GM23248 (cell line): ENCODE measurements around the gene ADAMTS17. TPM values are rescaled to one million over a fixed set of nuclear protein-coding genes. Genes with fewer than 3 reads are reported as not detected.

Experiments
- DNase-seq: peaks from one replicate; pipeline ENCODE4 v3.0.0-alpha.2; 2015
- H2AFZ ChIP-seq: fragments of 200-600 bp; sonication (generic); 2 replicates; pipeline ENCODE4 v1.6.1; 2016; ENCODE audit warnings: antibody characterized with exemption
- H3F3A ChIP-seq: fragments of 200-600 bp; sonication (generic); 2 replicates; pipeline ENCODE4 v1.6.1; 2016; ENCODE audit warnings: mild to moderate bottlenecking, antibody characterized with exemption, mixed run types; ENCODE audit not compliant: insufficient read depth
- H3K27ac ChIP-seq: fragments of 200-600 bp; sonication (generic); 2 replicates; pipeline ENCODE4 v1.5.1; 2016; ENCODE audit warnings: mild to moderate bottlenecking
- H3K27me3 ChIP-seq: fragments of 200-600 bp; sonication (generic); replicated peaks from 2 replicates; pipeline ENCODE4 v1.6.1; 2016; ENCODE audit warnings: mild to moderate bottlenecking; ENCODE audit not compliant: insufficient read depth
- H3K36me3 ChIP-seq: fragments of 200-600 bp; sonication (generic); 2 replicates; pipeline ENCODE4 v1.6.1; 2016; ENCODE audit warnings: low read depth, mild to moderate bottlenecking
- H3K4me1 ChIP-seq: fragments of 200-600 bp; sonication (generic); 2 replicates; pipeline ENCODE4 v1.6.1; 2016; ENCODE audit warnings: mild to moderate bottlenecking; ENCODE audit not compliant: insufficient read depth
- H3K4me2 ChIP-seq: fragments of 200-600 bp; sonication (generic); one replicate; pipeline ENCODE4 v1.6.1; 2016; ENCODE audit warnings: mild to moderate bottlenecking; ENCODE audit not compliant: unreplicated experiment
- H3K4me3 ChIP-seq: fragments of 200-600 bp; sonication (generic); 2 replicates; pipeline ENCODE4 v1.5.1; 2016; ENCODE audit warnings: mild to moderate bottlenecking
- H3K79me2 ChIP-seq: fragments of 200-600 bp; sonication (generic); 2 replicates; pipeline ENCODE4 v1.6.1; 2016; ENCODE audit warnings: mild to moderate bottlenecking; ENCODE audit not compliant: insufficient read depth
- H3K9ac ChIP-seq: fragments of 200-600 bp; sonication (generic); 2 replicates; pipeline ENCODE4 v1.6.1; 2016; ENCODE audit warnings: mild to moderate bottlenecking
- H3K9me2 ChIP-seq: fragments of 200-600 bp; sonication (generic); 2 replicates; pipeline ENCODE4 v1.6.1; 2016; ENCODE audit warnings: mixed run types, mild to moderate bottlenecking, moderate library complexity; ENCODE audit not compliant: insufficient read depth
- H3K9me3 ChIP-seq: fragments of 200-600 bp; sonication (generic); one replicate; pipeline ENCODE4 v1.6.1; 2017; ENCODE audit warnings: low read depth
- H4K20me1 ChIP-seq: fragments of 200-600 bp; sonication (generic); 2 replicates; pipeline ENCODE4 v1.6.0; 2016; ENCODE audit not compliant: insufficient read depth
- EZH2 ChIP-seq: fragments of 200-600 bp; sonication (generic); IDR thresholded peaks from 2 replicates; pipeline ENCODE4 v1.6.1; 2018; ENCODE audit warnings: antibody characterized with exemption, mild to moderate bottlenecking; ENCODE audit not compliant: insufficient read depth, poor library complexity, severe bottlenecking
- EZH2phosphoT487 ChIP-seq: fragments of 200-600 bp; sonication (generic); IDR thresholded peaks from 2 replicates; pipeline ENCODE4 v1.6.1; 2018; ENCODE audit warnings: antibody characterized with exemption, moderate library complexity, mild to moderate bottlenecking, low read depth; ENCODE audit not compliant: insufficient read depth
- WGBS, 2 experiments: methylation state at CpG; one replicate each; pipeline ENCODE4 v1.1.6; 2015 to 2017; ENCODE audit warnings: low lambda C conversion rate in 2 of 2, low coverage in 1 of 2; ENCODE audit errors: missing lambda C conversion rate in 2 of 2; 5-methylcytosine and 5-hydroxymethylcytosine counted together
- in situ Hi-C: fragments of 300-500 bp; cut with MboI; formaldehyde crosslinking; loops from 2 replicates; pipeline ENCODE4 v1.15.0; 2020
- polyA plus RNA-seq: library from polyadenylated mRNA; unstranded; fragments of >200 nt; fragmentation: Nextera tagmentation; extraction: Ambion mirVana; gene quantifications from 2 replicates; pipeline ENCODE4 v1.2.1, GENCODE V29; 2016
- total RNA-seq: library from RNA; depleted of rRNA; stranded (reverse); fragments of >200 nt; shearing (Covaris generic); gene quantifications from 2 replicates; pipeline ENCODE4 v1.2.3, GENCODE V29; 2014

The ADAMTS17 gene
- total and polyA plus RNA-seq, 2 experiments from 2014 or later, result not detected

DNA sequence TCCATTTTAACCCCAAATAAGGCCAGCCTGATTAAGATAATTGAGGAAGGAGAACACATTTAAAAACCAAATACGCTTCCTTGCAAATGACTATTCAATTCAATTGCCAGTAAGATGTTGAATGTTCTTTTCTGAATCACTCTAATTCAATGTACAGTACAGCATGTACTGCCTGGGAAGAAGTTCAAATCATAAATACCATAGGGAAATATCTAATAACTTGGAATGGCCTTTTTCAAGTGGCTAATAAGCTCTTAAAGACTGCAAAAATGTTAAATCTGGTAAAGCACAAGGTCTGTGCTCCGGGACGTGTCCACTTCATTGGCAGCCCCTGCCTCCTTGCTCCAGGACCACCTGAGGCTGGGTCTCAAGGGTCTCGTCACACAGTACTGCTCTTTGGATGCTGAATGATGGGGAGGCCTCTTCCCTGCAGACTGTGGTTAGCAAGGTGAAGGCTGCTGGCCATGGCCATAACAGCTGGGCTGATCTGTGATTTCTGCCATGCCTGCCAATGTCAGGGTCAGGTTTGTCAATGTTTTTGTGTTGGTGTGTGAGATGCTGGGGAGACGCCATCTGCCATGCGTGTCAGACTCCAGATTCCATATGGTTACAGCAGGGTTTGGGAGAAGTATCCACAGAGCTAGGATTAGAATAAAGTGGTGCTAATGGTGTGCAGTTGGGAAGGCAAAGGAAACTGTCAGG lies 300.5 kb downstream of the ADAMTS17 start:
- Histone ChIP-seq H3K36me3 (no peaks in the 10 kb centered on the region), H3K9me3 (no peaks in the 10 kb centered on the region), H3F3A (no peaks in the 10 kb centered on the region), H4K20me1 (no peaks in the 10 kb centered on the region), H2AFZ (no peak overlapping the region), H3K79me2 (no peaks in the 10 kb centered on the region), H3K4me1 (no peaks in the 10 kb centered on the region), H3K9me2 (no peaks in the 10 kb centered on the region), H3K4me3 (no peak overlapping the region), H3K4me2 (no peak overlapping the region), H3K27me3 (no peaks in the 10 kb centered on the region), H3K9ac (no peak overlapping the region), H3K27ac (no peak overlapping the region)
- TF ChIP-seq EZH2 (no peak), EZH2phosphoT487 (no peak)
- in situ Hi-C loops, result no loop called here
- DNase-seq, result no peak
- WGBS, 2 experiments, result 59% methylated on average over 6 of the region's 6 CpGs

DNA sequence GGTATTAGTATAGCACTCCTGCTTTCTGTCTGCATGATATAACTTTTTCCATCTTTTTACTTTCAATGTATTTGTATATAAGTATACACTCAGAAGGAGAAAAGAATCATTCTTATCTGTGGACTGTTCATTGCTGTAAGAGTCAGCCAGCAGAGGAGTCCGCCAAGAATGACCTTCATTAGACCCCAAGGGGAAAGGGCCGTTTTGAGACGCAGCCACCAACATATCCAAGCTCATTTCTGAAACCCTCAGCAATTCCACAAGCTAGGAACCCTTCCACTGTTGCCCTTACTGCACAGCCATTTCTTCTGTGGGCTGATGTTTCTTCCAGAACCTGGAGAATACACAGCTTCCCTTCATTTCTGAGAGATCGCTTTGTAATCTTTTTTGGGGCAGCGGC lies 301.8 kb downstream of the ADAMTS17 start:
- no peak overlapping the region for H3K27ac ChIP-seq
- no peaks in the 10 kb centered on the region for H3F3A ChIP-seq
- H3K4me1 ChIP-seq, result no peaks in the 10 kb centered on the region
- no peak overlapping the region for H3K4me2 ChIP-seq
- no peak for DNase-seq
- TF ChIP-seq EZH2phosphoT487 (no peak), EZH2 (no peak)
- no peaks in the 10 kb centered on the region for H4K20me1 ChIP-seq
- no peaks in the 10 kb centered on the region for H3K9me2 ChIP-seq
- in situ Hi-C loops, result no loop called here
- 52 to 68% methylated on average over 5 of the region's 5 CpGs for WGBS, 2 experiments
- H3K27me3 ChIP-seq, result no peaks in the 10 kb centered on the region
- no peaks in the 10 kb centered on the region for H3K36me3 ChIP-seq
- no peak overlapping the region for H2AFZ ChIP-seq
- no peak overlapping the region for H3K9ac ChIP-seq
- H3K79me2 ChIP-seq, result no peaks in the 10 kb centered on the region
- H3K9me3 ChIP-seq, result no peaks in the 10 kb centered on the region
- no peak overlapping the region for H3K4me3 ChIP-seq

DNA sequence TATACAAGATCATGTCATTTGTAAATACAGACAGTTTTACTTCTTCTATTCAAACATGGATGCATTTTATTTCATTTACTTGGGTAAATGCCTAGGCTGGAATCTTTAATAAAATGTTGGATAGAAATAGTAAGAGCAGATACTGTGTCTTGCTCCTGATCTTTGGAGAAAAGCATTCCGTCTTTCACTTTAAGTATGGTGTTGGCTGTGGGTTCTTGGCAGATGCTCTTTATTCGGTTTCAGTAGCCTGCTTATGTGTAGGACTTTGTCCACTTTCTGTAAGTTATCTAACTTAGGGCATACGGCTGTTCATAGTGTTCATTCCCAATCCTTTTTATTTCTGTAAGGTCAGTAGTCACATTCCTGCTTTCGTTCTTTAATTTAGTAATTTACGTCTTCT lies 303.0 kb downstream of the ADAMTS17 start:
- Histone ChIP-seq H3K4me3 (no peak overlapping the region), H3K36me3 (no peaks in the 10 kb centered on the region), H3K9me2 (no peaks in the 10 kb centered on the region), H2AFZ (no peak overlapping the region), H4K20me1 (no peaks in the 10 kb centered on the region), H3K9ac (no peak overlapping the region), H3K9me3 (no peaks in the 10 kb centered on the region), H3K4me2 (no peak overlapping the region), H3F3A (no peaks in the 10 kb centered on the region), H3K79me2 (no peaks in the 10 kb centered on the region), H3K27ac (no peak overlapping the region), H3K27me3 (no peaks in the 10 kb centered on the region), H3K4me1 (no peaks in the 10 kb centered on the region)
- 61 to 62% methylated on average over 5 of the region's 5 CpGs for WGBS, 2 experiments
- no peak for DNase-seq
- no peak for TF ChIP-seq EZH2phosphoT487
- no peak for TF ChIP-seq EZH2
- in situ Hi-C loops, result no loop called here

- Histone ChIP-seq H3K36me3 (no peaks in the 10 kb centered on the region), H4K20me1 (no peaks in the 10 kb centered on the region), H3K27me3 (no peaks in the 10 kb centered on the region), H3K9me3 (no peaks in the 10 kb centered on the region), H3K9ac (no peak overlapping the region), H3K4me2 (no peak overlapping the region), H3K4me1 (no peaks in the 10 kb centered on the region), H2AFZ (no peak overlapping the region), H3F3A (no peaks in the 10 kb centered on the region), H3K9me2 (no peaks in the 10 kb centered on the region), H3K27ac (no peak overlapping the region), H3K79me2 (no peaks in the 10 kb centered on the region), H3K4me3 (no peak overlapping the region)
- in situ Hi-C loops, result no loop called here
- 57 to 67% methylated on average over 2 of the region's 2 CpGs for WGBS, 2 experiments
- DNase-seq, result no peak
- TF ChIP-seq EZH2phosphoT487 (no peak), EZH2 (no peak)
Measured at GRCh38 chr15:100037901-100038300, 303.9 kb downstream of the ADAMTS17 start.

GRCh38 chr15:100036015-100036414 lies 305.8 kb downstream of the ADAMTS17 start:
- H3K36me3 ChIP-seq, result no peaks in the 10 kb centered on the region
- no peak overlapping the region for H3K9ac ChIP-seq
- H3K27me3 ChIP-seq, result no peaks in the 10 kb centered on the region
- H3K4me1 ChIP-seq, result no peaks in the 10 kb centered on the region
- no peaks in the 10 kb centered on the region for H3K9me3 ChIP-seq
- in situ Hi-C loops, result no loop called here
- WGBS, 2 experiments, result 64 to 73% methylated on average over 6 of the region's 6 CpGs
- H3K79me2 ChIP-seq, result no peaks in the 10 kb centered on the region
- TF ChIP-seq EZH2phosphoT487, result no peak
- H3K9me2 ChIP-seq, result no peaks in the 10 kb centered on the region
- H3K4me2 ChIP-seq, result no peak overlapping the region
- no peak for DNase-seq
- no peaks in the 10 kb centered on the region for H4K20me1 ChIP-seq
- H2AFZ ChIP-seq, result no peak overlapping the region
- no peak overlapping the region for H3K27ac ChIP-seq
- no peaks in the 10 kb centered on the region for H3F3A ChIP-seq
- no peak overlapping the region for H3K4me3 ChIP-seq
